ENCODE data around the gene G3BP1. TPM values are rescaled to one million over a fixed set of nuclear protein-coding genes. Genes with fewer than 3 reads are reported as not detected.
"Not testable (repeated sequence)": the region's sequence is repeated elsewhere in the genome, so short reads cannot be mapped to it uniquely, and the experiment has no call there.

G3BP1 gene
- total RNA-seq, 1 donor from 2014 or later, result 151 TPM

DNA sequence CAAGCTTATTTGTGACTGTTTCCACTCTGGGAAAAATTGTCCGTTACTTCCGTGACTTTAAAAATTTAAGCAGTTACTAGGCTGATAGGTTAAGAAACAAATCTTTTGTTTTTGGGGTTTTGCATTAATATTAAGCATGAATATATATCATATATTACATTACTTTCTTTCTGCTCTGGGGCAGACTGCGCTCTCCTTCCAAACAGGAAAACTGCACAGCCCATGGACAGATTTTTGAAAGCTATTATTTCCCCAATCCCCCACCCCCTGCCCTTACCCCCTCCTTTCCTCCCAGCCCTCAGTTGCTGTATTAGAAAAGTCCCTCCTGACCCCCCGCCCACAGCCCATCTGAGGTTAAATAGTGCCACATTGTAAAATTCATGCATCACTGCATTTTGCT is 50.4 kb downstream of the G3BP1 start:
- intact Hi-C loops (cut with DNase I), result loop anchor here (10.0 kb wide), 1 partner anchor 693 kb away; no protein-coding TSS in a partner anchor
- ATAC-seq, result no peak
- no peak for DNase-seq (ENCODE audit: low spot score)

- intact Hi-C loops (cut with DNase I), result loop anchor here (10.0 kb wide), 1 partner anchor 689 kb away; no protein-coding TSS in a partner anchor
- DNase-seq (ENCODE audit: low spot score) (peak; percentile 65), ATAC-seq (peak; percentile 86)
Observed at GRCh38 chr5:151825445-151825844, 53.7 kb downstream of the G3BP1 start.

DNA sequence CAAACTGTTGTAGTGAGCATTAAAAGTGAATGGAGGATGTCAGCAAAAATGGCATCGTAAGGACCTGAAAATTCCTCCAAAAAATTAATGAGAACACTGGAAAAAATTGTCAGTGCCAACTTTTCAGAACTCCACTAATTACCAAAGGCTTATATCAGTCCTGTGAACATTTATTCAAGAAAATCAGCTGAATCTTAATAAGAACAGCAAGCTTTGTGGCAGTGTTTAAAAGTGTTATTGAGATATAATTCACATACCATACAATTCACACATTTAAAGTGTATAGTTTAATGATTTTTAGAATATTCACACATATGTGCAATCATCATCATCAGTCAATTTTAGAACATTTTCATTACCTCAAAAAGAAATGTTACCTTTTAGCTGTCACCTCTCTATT is 57.6 kb downstream of the G3BP1 start:
- DNase-seq (ENCODE audit: low spot score) (no peak), ATAC-seq (no peak)
- intact Hi-C loops (cut with DNase I), result loop anchor here (10.0 kb wide), 1 partner anchor 685 kb away; no protein-coding TSS in a partner anchor

- DNase-seq (ENCODE audit: low spot score); intact Hi-C loops (cut with DNase I); ATAC-seq: not testable (repeated sequence)
Observed at GRCh38 chr5:151832843-151833242, 61.1 kb downstream of the G3BP1 start.

- DNase-seq (ENCODE audit: low spot score), result no peak
- intact Hi-C loops (cut with DNase I), result no loop called here
- ATAC-seq, result no peak
Observed at GRCh38 chr5:151846765-151847164, 75.0 kb downstream of the G3BP1 start.

GRCh38 chr5:151847871-151848270 is 76.1 kb downstream of the G3BP1 start:
- ATAC-seq (no peak), DNase-seq (ENCODE audit: low spot score) (no peak)
- intact Hi-C loops (cut with DNase I), result no loop called here

GRCh38 chr5:151855701-151856100 is 83.9 kb downstream of the G3BP1 start:
- intact Hi-C loops (cut with DNase I), result no loop called here
- ATAC-seq (no peak), DNase-seq (ENCODE audit: low spot score) (no peak)

GRCh38 chr5:151856861-151857260 is 85.1 kb downstream of the G3BP1 start:
- intact Hi-C loops (cut with DNase I), result no loop called here
- no peak for ATAC-seq

DNA sequence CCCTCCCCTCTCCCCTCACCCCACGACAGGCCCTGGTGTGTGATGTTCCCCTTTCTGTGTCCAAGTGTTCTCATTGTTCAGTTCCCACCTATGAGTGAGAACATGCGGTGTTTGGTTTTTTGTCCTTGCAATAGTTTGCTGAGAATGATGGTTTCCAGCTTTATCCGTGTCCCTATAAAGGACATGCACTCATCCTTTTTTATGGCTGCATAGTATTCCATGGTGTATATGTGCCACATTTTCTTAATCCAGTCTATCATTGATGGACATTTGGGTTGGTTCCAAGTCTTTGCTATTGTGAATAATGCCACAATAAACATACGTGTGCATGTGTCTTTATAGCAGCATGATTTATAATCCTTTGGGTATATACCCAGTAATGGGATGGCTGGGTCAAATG is 89.1 kb downstream of the G3BP1 start:
- ATAC-seq; intact Hi-C loops (cut with DNase I); DNase-seq (ENCODE audit: low spot score): not testable (repeated sequence)

More at GRCh38 chr5:151856861-151857260, 85.1 kb downstream of the G3BP1 start:
- no peak for DNase-seq (ENCODE audit: low spot score)

Other genes with a start within 250 kb of the G3BP1 start
- gene FAT2, start 180.6 kb upstream of the G3BP1 start, total RNA-seq, result 0.40 TPM
- 3,484 TPM for gene SPARC, start 85.0 kb upstream of the G3BP1 start, total RNA-seq
- gene ATOX1, start 13.3 kb upstream of the G3BP1 start, total RNA-seq, result 47.3 TPM
- gene GLRA1, start 152.9 kb downstream of the G3BP1 start, total RNA-seq, result not detected